22Rv1 (cell line): ENCODE measurements around the gene MNAT1.

Source experiments
- CTCF ChIP-seq: fragments of 450-650 bp; IDR thresholded peaks from 2 replicates; pipeline ENCODE4 v1.5.1; 2017; ENCODE audit warnings: mild to moderate bottlenecking
- ZFX ChIP-seq: fragments of 450-650 bp; IDR thresholded peaks from 2 replicates; pipeline ENCODE4 v1.6.1; 2017; ENCODE audit warnings: antibody characterized with exemption, borderline replicate concordance

DNA sequence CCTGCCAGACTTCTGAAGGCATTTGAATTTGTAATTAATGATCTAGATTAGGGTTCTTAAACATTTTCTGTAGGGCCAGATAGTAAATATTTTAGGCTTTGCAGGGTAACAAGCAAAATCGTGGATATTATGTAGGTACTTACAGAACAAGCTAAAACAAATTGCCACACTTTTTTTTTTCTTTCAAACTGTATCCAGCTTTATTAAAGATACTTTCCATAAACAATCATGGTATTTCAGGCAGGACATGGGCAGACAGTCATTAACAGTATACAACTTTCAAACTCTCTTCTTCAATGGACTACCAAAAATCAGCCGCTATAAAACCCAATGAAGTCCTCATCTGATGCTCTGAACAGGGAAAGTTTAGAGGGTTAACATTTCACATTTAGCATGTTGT, 236.7 kb downstream of the MNAT1 start:
- TF ChIP-seq CTCF (no peak), ZFX (no peak)
